ENCODE data around the gene GSAP. TPM values are rescaled to one million over a fixed set of nuclear protein-coding genes. Genes with fewer than 3 reads are reported as not detected.

GSAP gene
- total RNA-seq, 2 donors from 2014 or later = 3.7 to 7.7 TPM

- H3K4me3 ChIP-seq = no peak overlapping the region
- H3K9me3 ChIP-seq = no peaks in the 10 kb centered on the region
- H3K9ac ChIP-seq (ENCODE audit: low read depth in 2 of 2, low read length in 2 of 2) = no peak overlapping the region
- intact Hi-C loops (cut with DNase I) = no loop called here
- DNase-seq = no peak
- no peak overlapping the region for H3K27ac ChIP-seq
- H3K36me3 ChIP-seq = no peaks in the 10 kb centered on the region
- H3K27me3 ChIP-seq = no peaks in the 10 kb centered on the region
- no peaks in the 10 kb centered on the region for H3K4me1 ChIP-seq
- TF ChIP-seq, protein P1, sequence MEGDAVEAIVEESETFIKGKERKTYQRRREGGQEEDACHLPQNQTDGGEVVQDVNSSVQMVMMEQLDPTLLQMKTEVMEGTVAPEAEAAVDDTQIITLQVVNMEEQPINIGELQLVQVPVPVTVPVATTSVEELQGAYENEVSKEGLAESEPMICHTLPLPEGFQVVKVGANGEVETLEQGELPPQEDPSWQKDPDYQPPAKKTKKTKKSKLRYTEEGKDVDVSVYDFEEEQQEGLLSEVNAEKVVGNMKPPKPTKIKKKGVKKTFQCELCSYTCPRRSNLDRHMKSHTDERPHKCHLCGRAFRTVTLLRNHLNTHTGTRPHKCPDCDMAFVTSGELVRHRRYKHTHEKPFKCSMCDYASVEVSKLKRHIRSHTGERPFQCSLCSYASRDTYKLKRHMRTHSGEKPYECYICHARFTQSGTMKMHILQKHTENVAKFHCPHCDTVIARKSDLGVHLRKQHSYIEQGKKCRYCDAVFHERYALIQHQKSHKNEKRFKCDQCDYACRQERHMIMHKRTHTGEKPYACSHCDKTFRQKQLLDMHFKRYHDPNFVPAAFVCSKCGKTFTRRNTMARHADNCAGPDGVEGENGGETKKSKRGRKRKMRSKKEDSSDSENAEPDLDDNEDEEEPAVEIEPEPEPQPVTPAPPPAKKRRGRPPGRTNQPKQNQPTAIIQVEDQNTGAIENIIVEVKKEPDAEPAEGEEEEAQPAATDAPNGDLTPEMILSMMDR (IDR thresholded peaks at IDR 0.05) = no peak
Measured at GRCh38 chr7:77360104-77360503, 56.0 kb downstream of the GSAP start.

DNA sequence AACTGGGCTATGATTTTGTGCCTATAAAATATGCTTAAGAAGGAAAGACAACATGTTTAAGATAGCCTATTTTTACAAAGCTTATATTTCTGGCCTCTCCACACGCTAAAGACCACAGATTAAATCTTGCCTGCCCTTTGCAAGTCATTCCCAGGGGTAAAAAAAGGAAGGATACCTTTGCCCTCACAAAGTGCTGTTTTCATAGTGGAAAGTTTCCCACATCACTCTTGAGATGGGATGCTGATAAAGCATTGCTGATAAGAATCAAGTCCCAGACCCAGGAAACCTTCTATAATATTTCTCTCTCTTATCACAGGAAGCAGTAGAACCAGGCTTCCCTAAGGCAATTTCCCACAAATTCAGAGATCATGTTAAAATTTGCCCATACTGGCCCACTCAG, 56.5 kb downstream of the GSAP start:
- Histone ChIP-seq H3K9ac (ENCODE audit: low read depth in 2 of 2, low read length in 2 of 2) (no peak overlapping the region), H3K36me3 (no peaks in the 10 kb centered on the region), H3K27me3 (no peaks in the 10 kb centered on the region), H3K4me3 (no peak overlapping the region), H3K9me3 (no peaks in the 10 kb centered on the region), H3K4me1 (no peaks in the 10 kb centered on the region), H3K27ac (no peak overlapping the region)
- intact Hi-C loops (cut with DNase I) = no loop called here
- no peak for DNase-seq
- TF ChIP-seq, protein P1 (IDR thresholded peaks at IDR 0.05) = no peak

DNA sequence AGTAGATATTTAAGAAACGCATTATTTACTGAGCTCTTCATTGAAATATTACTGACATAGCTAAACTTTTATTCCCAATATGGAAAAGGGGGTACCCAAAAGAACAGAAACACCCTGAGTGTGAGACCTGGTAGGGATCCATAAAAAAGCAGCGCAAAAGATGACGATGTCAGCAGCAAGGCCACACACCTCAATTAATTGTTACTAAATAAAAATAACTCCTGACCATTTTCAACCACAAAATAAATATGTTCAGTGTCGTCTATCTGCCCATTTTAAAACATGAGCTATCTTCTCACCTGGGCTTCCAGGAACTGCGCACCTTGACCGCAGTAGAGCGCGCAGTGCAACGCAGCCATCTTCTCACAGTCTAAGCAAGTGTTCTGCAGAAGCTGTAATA, 61.2 kb downstream of the GSAP start:
- no peak for DNase-seq
- no peaks in the 10 kb centered on the region for H3K36me3 ChIP-seq
- H3K27ac ChIP-seq = no peak overlapping the region
- no peak overlapping the region for H3K9ac ChIP-seq (ENCODE audit: low read depth in 2 of 2, low read length in 2 of 2)
- no peaks in the 10 kb centered on the region for H3K27me3 ChIP-seq
- TF ChIP-seq, protein P1 (IDR thresholded peaks at IDR 0.05) = no peak
- intact Hi-C loops (cut with DNase I) = no loop called here
- no peaks in the 10 kb centered on the region for H3K9me3 ChIP-seq
- no peak overlapping the region for H3K4me3 ChIP-seq
- H3K4me1 ChIP-seq = no peaks in the 10 kb centered on the region

DNA sequence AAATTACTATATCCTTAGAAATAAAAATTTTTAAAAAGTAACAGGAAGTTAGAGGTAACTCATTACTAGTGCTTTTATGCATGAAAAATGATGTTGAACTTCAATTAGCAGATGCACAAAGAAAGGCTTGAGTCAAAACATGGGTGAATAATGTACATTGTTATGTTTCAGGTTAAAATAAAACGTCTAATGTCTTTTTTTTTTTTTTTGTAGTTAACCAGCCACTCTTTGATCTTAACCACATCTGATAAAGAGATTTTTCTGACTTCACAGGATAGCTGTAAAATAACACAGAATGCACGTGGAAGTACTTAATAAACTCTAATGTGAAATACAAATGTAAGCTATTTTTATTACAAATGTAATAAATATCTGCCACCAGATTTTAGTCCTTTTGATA, 61.7 kb downstream of the GSAP start:
- Histone ChIP-seq H3K4me1 (no peaks in the 10 kb centered on the region), H3K27me3 (no peaks in the 10 kb centered on the region), H3K36me3 (no peaks in the 10 kb centered on the region), H3K9ac (ENCODE audit: low read depth in 2 of 2, low read length in 2 of 2) (no peak overlapping the region), H3K9me3 (no peaks in the 10 kb centered on the region), H3K4me3 (no peak overlapping the region), H3K27ac (no peak overlapping the region)
- TF ChIP-seq, protein P1 (IDR thresholded peaks at IDR 0.05) = no peak
- intact Hi-C loops (cut with DNase I) = no loop called here
- no peak for DNase-seq

- H3K4me1 ChIP-seq = no peaks in the 10 kb centered on the region
- no peak for DNase-seq
- no peak overlapping the region for H3K9ac ChIP-seq (ENCODE audit: low read depth in 2 of 2, low read length in 2 of 2)
- no peaks in the 10 kb centered on the region for H3K9me3 ChIP-seq
- H3K27me3 ChIP-seq = no peaks in the 10 kb centered on the region
- intact Hi-C loops (cut with DNase I) = no loop called here
- no peaks in the 10 kb centered on the region for H3K36me3 ChIP-seq
- H3K27ac ChIP-seq = no peak overlapping the region
- no peak overlapping the region for H3K4me3 ChIP-seq
- TF ChIP-seq, protein P1 (IDR thresholded peaks at IDR 0.05) = no peak
Measured at GRCh38 chr7:77353911-77354310, 62.2 kb downstream of the GSAP start.

DNA sequence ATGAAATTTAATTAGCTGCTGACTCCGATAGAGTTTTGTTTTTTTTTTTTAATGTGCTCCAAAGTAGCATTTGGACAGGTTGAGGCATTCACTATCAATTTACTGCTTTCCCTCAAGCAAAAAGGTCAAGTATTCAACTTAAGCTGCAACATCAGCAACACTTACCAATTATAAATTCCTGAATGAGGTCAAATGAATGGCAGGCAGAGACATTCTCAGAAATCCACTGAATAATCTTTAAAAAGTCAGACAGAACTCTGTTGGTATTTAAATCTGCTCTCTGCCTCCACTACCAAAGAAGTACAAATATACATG, 62.8 kb downstream of the GSAP start:
- intact Hi-C loops (cut with DNase I) = no loop called here
- TF ChIP-seq, protein P1 (IDR thresholded peaks at IDR 0.05) = no peak
- Histone ChIP-seq H3K27ac (no peak overlapping the region), H3K9ac (ENCODE audit: low read depth in 2 of 2, low read length in 2 of 2) (no peak overlapping the region), H3K4me1 (no peaks in the 10 kb centered on the region), H3K4me3 (no peak overlapping the region), H3K9me3 (no peaks in the 10 kb centered on the region), H3K27me3 (no peaks in the 10 kb centered on the region), H3K36me3 (no peaks in the 10 kb centered on the region)
- no peak for DNase-seq

Data from colonic mucosa (tissue), 4 donors.